CD8-positive, alpha-beta memory T cell (primary cell): ENCODE results near the gene GPR161. TPM values are rescaled to one million over a fixed set of nuclear protein-coding genes. Genes with fewer than 3 reads are reported as not detected.
"Not testable (repeated sequence)": the region's sequence is repeated elsewhere in the genome, so short reads cannot be mapped to it uniquely, and the experiment has no call there.

Experiments used
- CTCF ChIA-PET: fragments of 350-600 bp; sonication (Branson Sonifier 250); formaldehyde crosslinking; loops from one replicate; lab custom pipeline; 2021; ENCODE audit warnings: antibody characterized with exemption; lab: Charles Lee
- POLR2A ChIA-PET: fragments of 350-600 bp; sonication (Branson Sonifier 250); formaldehyde crosslinking; loops from one replicate; lab custom pipeline; 2021; ENCODE audit warnings: antibody characterized with exemption; lab: Charles Lee
- DNase-seq, 5 donors: peaks; one replicate each; pipeline versions ENCODE4 v3.0.0 to v3.0.0-alpha.2; 2020 to 2022; ENCODE audit warnings: mixed read lengths in 1 of 5
- H3K27ac ChIP-seq: one replicate; pipeline ENCODE4 v1.7.0; 2013; ENCODE audit warnings: low read depth, mild to moderate bottlenecking, low read length, moderate library complexity
- H3K27me3 ChIP-seq: 2 replicates; pipeline ENCODE4 v1.7.0; 2013; ENCODE audit warnings: low read length, mild to moderate bottlenecking; ENCODE audit not compliant: insufficient read depth, poor library complexity, severe bottlenecking
- H3K36me3 ChIP-seq: 2 replicates; pipeline ENCODE4 v1.7.0; 2013; ENCODE audit warnings: mild to moderate bottlenecking, low read length, moderate library complexity; ENCODE audit not compliant: insufficient read depth
- H3K4me1 ChIP-seq: 2 replicates; pipeline ENCODE4 v1.7.0; 2013; ENCODE audit warnings: mild to moderate bottlenecking, low read length, moderate library complexity; ENCODE audit not compliant: insufficient read depth
- H3K4me3 ChIP-seq: 2 replicates; pipeline ENCODE4 v1.7.0; 2013; ENCODE audit warnings: mild to moderate bottlenecking, low read length
- H3K9me3 ChIP-seq: 2 replicates; pipeline ENCODE4 v1.7.0; 2013; ENCODE audit warnings: mild to moderate bottlenecking, low read length
- H3K27ac Mint-ChIP-seq, 8 donors: one replicate each; pipeline ENCODE4 v1.8.0; 2020 to 2021; ENCODE audit warnings: mixed read lengths in 8 of 8, mild to moderate bottlenecking in 6 of 8, inconsistent platforms in 3 of 8, moderate library complexity in 3 of 8
- H3K27me3 Mint-ChIP-seq, 2 donors: one replicate each; pipeline ENCODE4 v1.8.0; 2020 to 2021; ENCODE audit warnings: mixed read lengths in 2 of 2, mild to moderate bottlenecking in 1 of 2, moderate library complexity in 1 of 2
- H3K36me3 Mint-ChIP-seq, 3 donors: one replicate each; pipeline ENCODE4 v1.8.0; 2020 to 2021; ENCODE audit warnings: mixed read lengths in 3 of 3, inconsistent platforms in 1 of 3, mild to moderate bottlenecking in 1 of 3
- H3K4me1 Mint-ChIP-seq, 3 donors: one replicate each; pipeline ENCODE4 v1.8.0; 2020 to 2021; ENCODE audit warnings: mixed read lengths in 3 of 3, inconsistent platforms in 1 of 3, mild to moderate bottlenecking in 1 of 3
- H3K4me3 Mint-ChIP-seq, 7 donors: one replicate each; pipeline ENCODE4 v1.8.0; 2020 to 2021; ENCODE audit warnings: mixed read lengths in 7 of 7, mild to moderate bottlenecking in 6 of 7, moderate library complexity in 4 of 7, inconsistent platforms in 2 of 7
- H3K9me3 Mint-ChIP-seq, 5 donors: one replicate each; pipeline ENCODE4 v1.8.0; 2020 to 2022; ENCODE audit warnings: mixed read lengths in 5 of 5, mild to moderate bottlenecking in 3 of 5, moderate library complexity in 2 of 5, inconsistent platforms in 1 of 5
- polyA plus RNA-seq: library from polyadenylated mRNA; unstranded; fragments of 300-500 nt; fragmentation: Illumina TruSeq; gene quantifications from one replicate; pipeline ENCODE4 v1.2.3, GENCODE V29; 2021
- total RNA-seq, 2 experiments: library from RNA; stranded (reverse); gene quantifications; one replicate each; pipeline ENCODE4 v1.2.3, GENCODE V29; 2021

The GPR161 gene, protein sequence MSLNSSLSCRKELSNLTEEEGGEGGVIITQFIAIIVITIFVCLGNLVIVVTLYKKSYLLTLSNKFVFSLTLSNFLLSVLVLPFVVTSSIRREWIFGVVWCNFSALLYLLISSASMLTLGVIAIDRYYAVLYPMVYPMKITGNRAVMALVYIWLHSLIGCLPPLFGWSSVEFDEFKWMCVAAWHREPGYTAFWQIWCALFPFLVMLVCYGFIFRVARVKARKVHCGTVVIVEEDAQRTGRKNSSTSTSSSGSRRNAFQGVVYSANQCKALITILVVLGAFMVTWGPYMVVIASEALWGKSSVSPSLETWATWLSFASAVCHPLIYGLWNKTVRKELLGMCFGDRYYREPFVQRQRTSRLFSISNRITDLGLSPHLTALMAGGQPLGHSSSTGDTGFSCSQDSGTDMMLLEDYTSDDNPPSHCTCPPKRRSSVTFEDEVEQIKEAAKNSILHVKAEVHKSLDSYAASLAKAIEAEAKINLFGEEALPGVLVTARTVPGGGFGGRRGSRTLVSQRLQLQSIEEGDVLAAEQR
- total RNA-seq (under 1 TPM; 0.48 to 0.73 TPM), polyA plus RNA-seq (0.10 TPM)

DNA sequence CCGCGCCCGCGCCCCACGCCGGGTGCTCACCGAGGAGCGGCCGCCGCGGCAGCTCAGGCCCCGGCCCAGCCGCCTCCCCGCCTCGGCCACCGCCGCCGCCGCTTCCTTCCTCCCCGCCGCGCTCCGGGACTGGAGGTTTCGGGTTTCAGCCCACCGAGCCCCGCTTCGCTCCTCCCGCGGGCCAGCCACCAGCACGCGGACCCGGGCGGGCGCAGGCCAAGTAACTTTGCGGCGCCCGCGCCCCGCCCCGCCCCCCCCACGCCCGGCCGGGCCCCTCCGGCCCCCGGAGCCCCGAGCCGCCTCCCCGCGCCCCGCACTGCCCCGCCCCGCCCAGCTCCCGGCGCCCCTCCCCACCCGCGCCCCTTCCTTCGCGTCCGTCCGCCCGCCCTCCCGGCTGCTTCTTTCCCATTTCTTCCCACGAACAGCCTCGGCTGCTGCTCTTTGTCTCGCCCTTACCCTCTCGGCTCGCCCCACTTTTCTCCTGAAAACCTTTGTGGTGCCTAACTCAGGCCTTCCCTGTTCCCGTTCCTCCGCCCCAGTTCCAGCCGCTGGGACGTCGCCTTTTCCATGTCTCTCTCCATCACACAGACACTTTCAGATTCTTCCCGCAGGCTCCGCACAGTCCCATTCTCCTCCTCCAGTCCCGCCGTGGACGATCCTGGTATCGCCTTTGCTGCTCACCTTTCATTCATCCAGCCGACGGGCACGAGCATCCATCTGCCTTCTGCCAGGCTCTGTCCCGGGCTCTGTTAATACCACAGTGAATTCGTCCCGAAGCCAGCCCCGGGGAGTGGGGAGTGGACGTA is at the start of gene GPR161:
Gene GPR161 (minus strand): TSS at position 222 of the 806 bp plus-strand sequence. CDS start 32,080 bp downstream, outside the sequence.
- ChIA-PET POLR2A (interaction anchor here (0.6 kb wide), 1 partner anchor 10 kb away, joined by 3 read pairs; no protein-coding TSS in a partner anchor), CTCF (no interaction called here)

DNA sequence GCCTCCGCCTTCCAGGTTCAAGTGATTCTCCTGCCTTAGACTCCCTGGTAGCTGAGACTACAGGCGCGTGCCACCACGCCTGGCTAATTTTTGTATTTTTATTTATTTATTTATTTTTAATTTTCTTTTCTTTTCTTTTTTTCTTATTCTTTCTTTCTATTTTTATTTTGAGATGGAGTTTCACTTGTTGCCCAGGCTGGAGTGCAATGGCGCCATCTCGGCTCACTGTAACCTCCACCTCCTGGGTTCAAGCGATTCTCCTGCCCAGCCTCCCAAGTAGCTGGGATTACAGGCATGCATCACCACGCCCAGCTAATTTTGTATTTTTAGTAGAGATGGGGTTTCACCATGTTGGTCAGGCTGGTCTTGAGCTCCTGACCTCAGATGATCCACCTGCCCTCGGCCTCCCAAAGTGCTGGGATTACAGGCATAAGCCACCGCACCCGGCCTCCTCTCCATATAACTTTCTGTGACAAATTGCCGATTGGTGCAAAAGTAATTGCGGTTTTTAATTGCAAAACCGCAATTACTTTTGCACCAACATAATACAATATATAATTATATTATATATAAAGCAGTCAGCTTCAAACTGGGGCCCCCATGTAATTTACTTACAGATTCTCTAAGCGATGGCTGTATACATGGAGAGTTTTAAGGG is 44.5 kb upstream of the GPR161 start:
- H3K27me3 Mint-ChIP-seq, DNase-seq, H3K9me3 ChIP-seq, H3K27ac Mint-ChIP-seq, H3K9me3 Mint-ChIP-seq, H3K27ac ChIP-seq, H3K4me3 ChIP-seq, POLR2A ChIA-PET, CTCF ChIA-PET, H3K36me3 ChIP-seq, H3K27me3 ChIP-seq, H3K4me3 Mint-ChIP-seq: not testable (repeated sequence)
- Mint-ChIP-seq H3K4me1 (peaks cover 18 to 23% (median 23%) of the 10 kb centered on the region in 3 donors), H3K36me3 (peaks cover 0 to 18% (median 3%) of the 10 kb centered on the region in 3 donors)
- peaks cover 16% of the 10 kb centered on the region for H3K4me1 ChIP-seq

More for the DNA sequence above, at the start of gene GPR161:
- Mint-ChIP-seq H3K4me3 (peak within 1 kb of the TSS; percentile 85 to 92 (median 87)), H3K36me3 (no peaks in the 10 kb centered on the region), H3K27ac (peak within 1 kb of the TSS in 6 of 8 donors; percentile 19 to 97 (median 63)), H3K9me3 (peaks cover 0 to 4% (median 0%) of the 10 kb centered on the region in 5 donors), H3K27me3 (peaks cover 34 to 56% of the 10 kb centered on the region in 2 donors), H3K4me1 (peaks cover 16 to 21% (median 17%) of the 10 kb centered on the region in 3 donors)
- H3K4me3 ChIP-seq = peak within 1 kb of the TSS; percentile 51
- H3K36me3 ChIP-seq = no peaks in the 10 kb centered on the region
- peaks cover 15% of the 10 kb centered on the region for H3K27me3 ChIP-seq
- no peak within 1 kb of the TSS for H3K27ac ChIP-seq
- no peaks in the 10 kb centered on the region for H3K9me3 ChIP-seq
- peaks cover 12% of the 10 kb centered on the region for H3K4me1 ChIP-seq
- peak in 2 of 5 donors; percentile 4 to 10 for DNase-seq

DNA sequence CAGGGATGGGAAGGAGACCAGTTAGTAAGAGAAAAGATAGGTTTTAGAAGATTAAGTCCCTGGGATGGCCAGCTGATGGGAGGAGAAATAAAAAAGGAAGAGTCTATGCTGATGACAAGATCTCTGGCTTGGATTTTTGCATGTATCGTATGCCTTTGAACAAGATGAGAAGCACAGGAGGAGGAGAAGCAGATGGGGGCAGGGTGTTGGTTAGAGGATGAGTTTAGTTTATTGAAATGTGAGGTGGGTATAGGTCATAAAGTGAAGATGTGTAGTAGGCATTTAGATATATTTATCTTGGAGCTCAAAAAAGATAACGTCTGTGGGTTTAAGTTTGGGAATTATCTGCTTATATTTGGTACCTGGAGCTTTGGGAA is 43.4 kb upstream of the GPR161 start:
- Mint-ChIP-seq H3K27me3 (peaks cover 0 to 3% of the 10 kb centered on the region in 2 donors), H3K9me3 (no peaks in the 10 kb centered on the region), H3K27ac (no peak overlapping the region), H3K36me3 (peaks cover 0 to 12% (median 3%) of the 10 kb centered on the region in 3 donors), H3K4me3 (no peak overlapping the region), H3K4me1 (peaks cover 17 to 23% (median 23%) of the 10 kb centered on the region in 3 donors)
- Histone ChIP-seq H3K4me1 (peaks cover 16% of the 10 kb centered on the region), H3K27ac (peak overlapping the region; percentile 97), H3K9me3 (no peaks in the 10 kb centered on the region), H3K4me3 (peak overlapping the region; percentile 64), H3K27me3 (no peaks in the 10 kb centered on the region), H3K36me3 (no peaks in the 10 kb centered on the region)
- no peak for DNase-seq
- CTCF ChIA-PET = interaction anchor here (1.8 kb wide), 1 partner anchor 162 kb away, joined by 5 read pairs; no protein-coding TSS in a partner anchor
- POLR2A ChIA-PET = interaction anchor here (0.6 kb wide), 1 partner anchor 45 kb away, joined by 4 read pairs; no protein-coding TSS in a partner anchor

DNA sequence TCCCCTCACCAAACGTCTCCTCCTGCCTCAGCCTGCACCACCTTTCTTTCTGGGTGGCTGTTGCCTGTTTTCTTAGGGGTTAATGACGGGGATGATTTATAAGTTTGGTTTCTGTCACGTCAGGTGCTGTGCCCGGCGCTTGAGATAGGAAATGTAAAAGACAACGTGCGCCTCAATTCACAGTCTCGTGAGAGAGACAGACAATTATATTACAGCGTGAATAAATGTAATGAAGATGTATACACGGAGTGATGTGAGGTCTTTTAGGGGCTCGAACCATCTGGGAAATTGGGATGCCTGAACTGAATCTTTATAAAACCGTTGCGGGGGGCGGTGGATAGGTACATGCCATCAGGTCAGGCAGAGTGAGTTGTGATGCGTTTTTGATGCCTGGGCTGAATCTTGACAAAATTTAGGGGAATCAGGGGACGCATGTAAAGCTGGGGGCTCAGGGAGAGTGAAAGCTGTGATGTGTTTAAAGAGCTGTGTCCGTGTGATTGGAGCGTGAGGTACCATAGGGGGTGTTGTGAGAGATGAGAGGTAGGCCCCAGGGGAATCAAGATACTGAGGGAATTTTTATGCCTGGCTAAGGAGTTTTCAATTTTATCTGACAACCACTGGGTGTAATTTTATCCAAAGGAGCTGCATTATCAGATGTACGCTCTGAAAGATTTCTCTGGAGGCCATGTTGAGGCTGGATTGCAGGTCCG is 42.9 kb upstream of the GPR161 start:
- Mint-ChIP-seq H3K4me1 (peaks cover 15 to 23% (median 23%) of the 10 kb centered on the region in 3 donors), H3K27ac (no peak overlapping the region), H3K36me3 (peaks cover 0 to 7% (median 3%) of the 10 kb centered on the region in 3 donors), H3K4me3 (no peak overlapping the region), H3K27me3 (peaks cover 3 to 8% of the 10 kb centered on the region in 2 donors), H3K9me3 (no peaks in the 10 kb centered on the region)
- peak in 1 of 5 donors; percentile 61 for DNase-seq
- no peaks in the 10 kb centered on the region for H3K9me3 ChIP-seq
- no peaks in the 10 kb centered on the region for H3K27me3 ChIP-seq
- H3K36me3 ChIP-seq = no peaks in the 10 kb centered on the region
- peak overlapping the region; percentile 97 for H3K27ac ChIP-seq
- H3K4me1 ChIP-seq = peaks cover 16% of the 10 kb centered on the region
- H3K4me3 ChIP-seq = peak overlapping the region; percentile 64
- ChIA-PET CTCF (interaction anchor here (0.6 to 1.8 kb wide), 3 partner anchors 45 to 162 kb away, joined by 3 to 5 read pairs (median 3); no protein-coding TSS in a partner anchor), POLR2A (interaction anchor here (0.6 kb wide), 1 partner anchor 45 kb away, joined by 4 read pairs; no protein-coding TSS in a partner anchor)

DNA sequence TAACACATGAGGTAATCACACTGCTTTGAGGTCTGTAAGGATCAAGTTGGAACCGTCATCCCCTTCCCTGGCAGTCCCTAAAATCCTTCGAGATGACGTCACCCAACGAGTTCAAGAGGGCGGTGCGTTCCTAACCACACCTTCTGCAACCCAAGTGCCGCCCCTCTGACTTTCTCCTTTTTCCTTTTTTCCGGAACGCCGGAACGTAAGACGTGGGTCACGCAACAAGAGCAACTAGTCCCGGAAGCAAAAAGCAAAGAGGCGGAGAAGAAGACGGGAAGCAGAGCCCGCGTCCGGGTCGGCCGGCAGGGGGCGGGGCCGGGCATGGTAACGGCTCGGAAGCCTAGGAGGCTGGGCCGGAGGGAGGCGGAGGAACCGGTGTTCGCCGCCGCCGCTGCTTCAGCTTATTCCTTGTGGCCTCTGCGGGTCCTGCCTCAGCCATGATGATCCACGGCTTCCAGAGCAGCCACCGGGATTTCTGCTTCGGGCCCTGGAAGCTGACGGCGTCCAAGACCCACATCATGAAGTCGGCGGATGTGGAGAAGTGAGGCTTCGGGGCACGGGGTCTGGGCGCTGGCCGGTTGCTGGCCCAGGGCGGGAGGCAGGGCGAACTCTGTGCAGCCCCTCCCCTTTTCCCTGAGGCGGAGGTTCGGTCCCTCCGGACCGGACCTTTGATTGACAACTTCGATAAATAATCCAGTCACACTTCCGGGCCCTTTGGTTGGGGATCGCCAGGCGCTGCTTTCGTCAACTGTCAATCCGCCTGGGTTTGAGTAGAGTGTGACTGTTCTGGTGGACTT is 42.1 kb upstream of the GPR161 start, which contains the start of gene TIPRL:
Gene TIPRL (plus strand): TSS at position 325 of the 800 bp plus-strand sequence. CDS start 116 bp downstream, at position 441.
- H3K27ac ChIP-seq = peak within 1 kb of the TSS; percentile 97
- H3K4me1 Mint-ChIP-seq = peaks cover 12 to 19% (median 18%) of the 10 kb centered on the region in 3 donors
- peak within 1 kb of the TSS in 2 of 8 donors; percentile 29 to 68 for H3K27ac Mint-ChIP-seq
- H3K9me3 Mint-ChIP-seq = no peaks in the 10 kb centered on the region
- no peaks in the 10 kb centered on the region for H3K9me3 ChIP-seq
- peaks cover under 1 to 3% (median 1%) of the 10 kb centered on the region in 3 donors for H3K36me3 Mint-ChIP-seq
- ChIA-PET CTCF (interaction anchor here (0.6 to 1.8 kb wide), 3 partner anchors 46 to 163 kb away, joined by 3 to 5 read pairs (median 3); no protein-coding TSS in a partner anchor), POLR2A (no interaction called here)
- peak within 1 kb of the TSS; percentile 64 for H3K4me3 ChIP-seq
- no peaks in the 10 kb centered on the region for H3K36me3 ChIP-seq
- no peak within 1 kb of the TSS for H3K4me3 Mint-ChIP-seq
- DNase-seq = peak; percentile 88 to 95 (median 93)
- no peaks in the 10 kb centered on the region for H3K27me3 ChIP-seq
- H3K4me1 ChIP-seq = peaks cover 16% of the 10 kb centered on the region
- H3K27me3 Mint-ChIP-seq = peaks cover 3 to 14% of the 10 kb centered on the region in 2 donors

DNA sequence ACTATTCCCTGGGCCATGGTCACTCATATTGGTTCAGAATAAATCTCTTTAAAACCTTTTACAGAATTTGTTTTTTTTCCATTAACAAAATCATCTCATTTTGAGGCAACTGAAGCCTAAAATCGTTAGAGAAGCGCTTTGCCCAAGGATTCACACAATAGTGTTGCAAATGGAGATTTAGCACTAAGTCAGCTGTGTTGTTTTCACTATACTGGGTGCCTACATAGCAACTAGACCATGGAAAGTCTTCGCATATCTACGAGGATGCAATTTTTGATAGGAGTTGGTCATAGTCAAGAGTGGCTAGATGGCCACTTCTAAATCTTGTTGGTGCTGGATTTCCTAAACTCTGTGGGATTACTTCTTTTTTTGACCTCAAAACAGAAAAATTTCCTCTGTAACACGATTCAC is 41.5 kb upstream of the GPR161 start:
- CTCF ChIA-PET = interaction anchor here (1.8 kb wide), 1 partner anchor 164 kb away, joined by 5 read pairs; no protein-coding TSS in a partner anchor
- Histone ChIP-seq H3K9me3 (no peaks in the 10 kb centered on the region), H3K27me3 (no peaks in the 10 kb centered on the region), H3K4me1 (peaks cover 16% of the 10 kb centered on the region), H3K36me3 (no peaks in the 10 kb centered on the region), H3K27ac (peak overlapping the region; percentile 97), H3K4me3 (peak overlapping the region; percentile 64)
- Mint-ChIP-seq H3K4me3 (no peak overlapping the region), H3K27me3 (peaks cover 5 to 19% of the 10 kb centered on the region in 2 donors), H3K9me3 (no peaks in the 10 kb centered on the region), H3K4me1 (peaks cover 8 to 13% (median 12%) of the 10 kb centered on the region in 3 donors), H3K27ac (peak overlapping the region in 1 of 8 donors; percentile 68), H3K36me3 (peaks cover 0 to 4% (median 0%) of the 10 kb centered on the region in 3 donors)
- no peak for DNase-seq
- POLR2A ChIA-PET = no interaction called here
